WTC11 (cell line): ENCODE results near the gene GNAI1. TPM values are rescaled to one million over a fixed set of nuclear protein-coding genes. Genes with fewer than 3 reads are reported as not detected.
A peak's percentile ranks its signal among the peaks of the same experiment; 100 is the strongest.

Experiments
- ATAC-seq: fragments of 200-7000 bp; cut with Tn5 transposase; 2 replicates; pipeline ENCODE4 v1.10.0; 2021; ENCODE audit warnings: mild to moderate bottlenecking, moderate library complexity
- CTCF ChIA-PET: fragments of 300-600 bp; sonication (Branson Sonifier 250); formaldehyde crosslinking; loops from one replicate; lab custom pipeline; 2021; ENCODE audit warnings: antibody characterized with exemption; lab: Charles Lee
- POLR2A ChIA-PET: fragments of 350-600 bp; sonication (Branson Sonifier 250); formaldehyde crosslinking; loops from one replicate; lab custom pipeline; 2021; ENCODE audit warnings: antibody characterized with exemption; lab: Charles Lee
- DNase-seq: peaks from one replicate; pipeline ENCODE4 v3.0.0; 2021; ENCODE audit warnings: low spot score
- H3K27ac Mint-ChIP-seq: 2 replicates; pipeline ENCODE4 v1.8.0; 2021; ENCODE audit warnings: mixed read lengths
- H3K27me3 Mint-ChIP-seq: 2 replicates; pipeline ENCODE4 v1.8.0; 2021; ENCODE audit warnings: low read depth, mild to moderate bottlenecking, moderate library complexity, mixed read lengths
- H3K36me3 Mint-ChIP-seq: 2 replicates; pipeline ENCODE4 v1.8.0; 2021; ENCODE audit warnings: mixed read lengths
- H3K4me1 Mint-ChIP-seq: 2 replicates; pipeline ENCODE4 v1.8.0; 2022; ENCODE audit warnings: mixed read lengths
- H3K4me3 Mint-ChIP-seq: 2 replicates; pipeline ENCODE4 v1.8.0; 2021; ENCODE audit warnings: mild to moderate bottlenecking, moderate library complexity, mixed read lengths
- H3K9me3 Mint-ChIP-seq: 2 replicates; pipeline ENCODE4 v1.8.0; 2021; ENCODE audit warnings: mixed read lengths
- ATF2 ChIP-seq: sonication (generic); formaldehyde crosslinking; IDR thresholded peaks from 2 replicates; pipeline ENCODE4 v1.8.1; 2022; ENCODE audit warnings: low read depth, missing genetic modification reagents, borderline replicate concordance
- CBFB ChIP-seq: sonication (generic); formaldehyde crosslinking; IDR thresholded peaks from 2 replicates; pipeline ENCODE4 v1.8.1; 2022; ENCODE audit warnings: mild to moderate bottlenecking, low read depth, missing genetic modification reagents
- CREM ChIP-seq: sonication (generic); formaldehyde crosslinking; IDR thresholded peaks from 2 replicates; pipeline ENCODE4 v1.8.1; 2022; ENCODE audit warnings: mild to moderate bottlenecking, missing genetic modification reagents, moderate library complexity
- E2F5 ChIP-seq: sonication (generic); formaldehyde crosslinking; IDR thresholded peaks from 2 replicates; pipeline ENCODE4 v1.8.1; 2022; ENCODE audit warnings: mild to moderate bottlenecking, moderate library complexity, missing genetic modification reagents
- FOXP1 ChIP-seq: sonication (generic); formaldehyde crosslinking; IDR thresholded peaks from 2 replicates; pipeline ENCODE4 v1.8.0; 2022; ENCODE audit warnings: missing genetic modification reagents, mild to moderate bottlenecking, moderate library complexity, borderline replicate concordance
- IRF2 ChIP-seq: sonication (generic); formaldehyde crosslinking; IDR thresholded peaks from 2 replicates; pipeline ENCODE4 v1.8.0; 2022; ENCODE audit warnings: low read depth, missing genetic modification reagents, borderline replicate concordance
- NFATC4 ChIP-seq: fragments of 250-450 bp; sonication (Bioruptor Pico); IDR thresholded peaks from 2 replicates; pipeline ENCODE4 v1.9.0; 2021; ENCODE audit warnings: mild to moderate bottlenecking
- NFE2L1 ChIP-seq: sonication (generic); formaldehyde crosslinking; IDR thresholded peaks from 2 replicates; pipeline ENCODE4 v1.8.1; 2023; ENCODE audit warnings: missing genetic modification reagents
- NR1H2 ChIP-seq: sonication (generic); formaldehyde crosslinking; IDR thresholded peaks from 2 replicates; pipeline ENCODE4 v1.9.0; 2021; ENCODE audit warnings: mild to moderate bottlenecking, moderate library complexity, missing genetic modification reagents
- OVOL2 ChIP-seq: fragments of 250-450 bp; sonication (Bioruptor Pico); IDR thresholded peaks from 2 replicates; pipeline ENCODE4 v1.9.0; 2021; ENCODE audit warnings: mild to moderate bottlenecking, borderline replicate concordance
- PRDM15 ChIP-seq: sonication (generic); formaldehyde crosslinking; IDR thresholded peaks from 2 replicates; pipeline ENCODE4 v1.8.0; 2022; ENCODE audit warnings: missing genetic modification reagents
- SOX15 ChIP-seq: fragments of 250-450 bp; sonication (Bioruptor Pico); IDR thresholded peaks from 2 replicates; pipeline ENCODE4 v1.9.0; 2021; ENCODE audit warnings: mild to moderate bottlenecking
- TP53 ChIP-seq: sonication (generic); formaldehyde crosslinking; IDR thresholded peaks from 2 replicates; pipeline ENCODE4 v1.8.1; 2023; ENCODE audit warnings: mild to moderate bottlenecking, missing genetic modification reagents
- ZNF138 ChIP-seq: sonication (generic); formaldehyde crosslinking; conservative IDR thresholded peaks from 2 replicates; pipeline ENCODE4 v1.8.1; 2022; ENCODE audit warnings: mild to moderate bottlenecking, moderate library complexity, missing genetic modification reagents
- ZNF263 ChIP-seq: sonication (generic); formaldehyde crosslinking; IDR thresholded peaks from 2 replicates; pipeline ENCODE4 v1.8.1; 2022; ENCODE audit warnings: low read depth, mild to moderate bottlenecking, moderate library complexity, missing genetic modification reagents
- ZNF396 ChIP-seq: fragments of 250-450 bp; sonication (Bioruptor Pico); IDR thresholded peaks from 2 replicates; pipeline ENCODE4 v1.8.0; 2021; ENCODE audit warnings: mild to moderate bottlenecking, moderate library complexity, borderline replicate concordance
- ZNF416 ChIP-seq: fragments of 250-450 bp; sonication (Bioruptor Pico); IDR thresholded peaks from 2 replicates; pipeline ENCODE4 v1.9.0; 2021; ENCODE audit warnings: mild to moderate bottlenecking, inconsistent platforms
- ZNF532 ChIP-seq: fragments of 250-450 bp; sonication (Bioruptor Pico); IDR thresholded peaks from 2 replicates; pipeline ENCODE4 v1.9.0; 2021; ENCODE audit warnings: mild to moderate bottlenecking, borderline replicate concordance
- total RNA-seq: library from RNA; stranded (reverse); gene quantifications from 3 replicates; pipeline ENCODE4 v1.2.3, GENCODE V29; 2021
- TF ChIP-seq, protein P1 (sequence below): sonication (generic); formaldehyde crosslinking; IDR thresholded peaks from 2 replicates; pipeline ENCODE4 v1.8.0; 2022; ENCODE audit warnings: mild to moderate bottlenecking, missing genetic modification reagents
- TF ChIP-seq, protein P2 (sequence below): fragments of 250-450 bp; sonication (Bioruptor Pico); IDR thresholded peaks from 2 replicates; pipeline ENCODE4 v1.9.0; 2021; ENCODE audit warnings: mild to moderate bottlenecking

GNAI1 gene
- total RNA-seq, 1 experiment from 2014 or later, result 26.7 TPM

- TF ChIP-seq CBFB (no peak), NFATC4 (CRISPR knock-in tag) (no peak), IRF2 (CRISPR knock-in tag) (no peak), TP53 (CRISPR knock-in tag) (no peak), ZNF532 (no peak), CREM (CRISPR knock-in tag) (no peak), ZNF263 (CRISPR knock-in tag) (no peak)
- TF ChIP-seq, protein P1, sequence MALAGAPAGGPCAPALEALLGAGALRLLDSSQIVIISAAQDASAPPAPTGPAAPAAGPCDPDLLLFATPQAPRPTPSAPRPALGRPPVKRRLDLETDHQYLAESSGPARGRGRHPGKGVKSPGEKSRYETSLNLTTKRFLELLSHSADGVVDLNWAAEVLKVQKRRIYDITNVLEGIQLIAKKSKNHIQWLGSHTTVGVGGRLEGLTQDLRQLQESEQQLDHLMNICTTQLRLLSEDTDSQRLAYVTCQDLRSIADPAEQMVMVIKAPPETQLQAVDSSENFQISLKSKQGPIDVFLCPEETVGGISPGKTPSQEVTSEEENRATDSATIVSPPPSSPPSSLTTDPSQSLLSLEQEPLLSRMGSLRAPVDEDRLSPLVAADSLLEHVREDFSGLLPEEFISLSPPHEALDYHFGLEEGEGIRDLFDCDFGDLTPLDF (CRISPR knock-in tag), result no peak
- ATAC-seq (no peak), DNase-seq (no peak)
- no peak overlapping the region for H3K4me3 Mint-ChIP-seq
- CTCF ChIA-PET, result interaction anchor here (0.7 to 1.0 kb wide), 2 partner anchors 25 to 478 kb away, joined by 3 read pairs; no protein-coding TSS in a partner anchor
- no peaks in the 10 kb centered on the region for H3K27me3 Mint-ChIP-seq
- no peaks in the 10 kb centered on the region for H3K9me3 Mint-ChIP-seq
- peaks cover 89% of the 10 kb centered on the region for H3K4me1 Mint-ChIP-seq
- no peaks in the 10 kb centered on the region for H3K36me3 Mint-ChIP-seq
- POLR2A ChIA-PET, result no interaction called here
- no peak overlapping the region for H3K27ac Mint-ChIP-seq
Measured at GRCh38 chr7:80183351-80183750, 48.7 kb downstream of the GNAI1 start.

- H3K9me3 Mint-ChIP-seq, result no peaks in the 10 kb centered on the region
- DNase-seq, result peak; percentile 11
- CTCF ChIA-PET, result no interaction called here
Measured at GRCh38 chr7:80183900-80184685, 49.5 kb downstream of the GNAI1 start.

More at GRCh38 chr7:80183900-80184685, 49.5 kb downstream of the GNAI1 start:
- TF ChIP-seq SOX15 (no peak), NR1H2 (CRISPR knock-in tag) (no peak), OVOL2 (CRISPR knock-in tag) (no peak), ZNF416 (no peak), FOXP1 (no peak), ATF2 (CRISPR knock-in tag) (no peak), ZNF138 (no peak), E2F5 (CRISPR knock-in tag) (no peak), ZNF396 (CRISPR knock-in tag) (no peak), NFE2L1 (CRISPR knock-in tag) (no peak), PRDM15 (CRISPR knock-in tag) (no peak)
- TF ChIP-seq, protein P2, sequence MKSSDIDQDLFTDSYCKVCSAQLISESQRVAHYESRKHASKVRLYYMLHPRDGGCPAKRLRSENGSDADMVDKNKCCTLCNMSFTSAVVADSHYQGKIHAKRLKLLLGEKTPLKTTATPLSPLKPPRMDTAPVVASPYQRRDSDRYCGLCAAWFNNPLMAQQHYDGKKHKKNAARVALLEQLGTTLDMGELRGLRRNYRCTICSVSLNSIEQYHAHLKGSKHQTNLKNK (CRISPR knock-in tag), result no peak
- H3K27ac Mint-ChIP-seq, result peak overlapping the region; percentile 91
- POLR2A ChIA-PET, result no interaction called here
- H3K4me1 Mint-ChIP-seq, result peaks cover 90% of the 10 kb centered on the region
- no peaks in the 10 kb centered on the region for H3K36me3 Mint-ChIP-seq
- ATAC-seq, result peak; percentile 32
- no peaks in the 10 kb centered on the region for H3K27me3 Mint-ChIP-seq
- peak overlapping the region; percentile 22; the same call in 1 of the 2 replicates for H3K4me3 Mint-ChIP-seq
